ENCODE results near the gene BEX3.

- TF ChIP-seq EP300 (IDR thresholded peaks at IDR 0.05): no peak
- no peak for TF ChIP-seq POLR2A (IDR thresholded peaks at IDR 0.05)
- no peak for TF ChIP-seq POLR2AphosphoS5 (IDR thresholded peaks at IDR 0.05)
- no peak for TF ChIP-seq CTCF (IDR thresholded peaks at IDR 0.05)
Measured at GRCh38 chrX:103406256-103406655, 29.9 kb downstream of the BEX3 start.
